A549 treated with Mapracorat at 1 μM for 4 hours (cell line): Measurements from ENCODE around the gene SYNPO2L. TPM values are rescaled to one million over a fixed set of nuclear protein-coding genes. Genes with fewer than 3 reads are reported as not detected.

Experiments used
- total RNA-seq: library from RNA; stranded (reverse); fragments of 200-300 nt; extraction: Qiagen RNA extraction; gene quantifications from 5 replicates; pipeline ENCODE4 v1.2.3, GENCODE V29; 2022

Gene SYNPO2L, protein sequence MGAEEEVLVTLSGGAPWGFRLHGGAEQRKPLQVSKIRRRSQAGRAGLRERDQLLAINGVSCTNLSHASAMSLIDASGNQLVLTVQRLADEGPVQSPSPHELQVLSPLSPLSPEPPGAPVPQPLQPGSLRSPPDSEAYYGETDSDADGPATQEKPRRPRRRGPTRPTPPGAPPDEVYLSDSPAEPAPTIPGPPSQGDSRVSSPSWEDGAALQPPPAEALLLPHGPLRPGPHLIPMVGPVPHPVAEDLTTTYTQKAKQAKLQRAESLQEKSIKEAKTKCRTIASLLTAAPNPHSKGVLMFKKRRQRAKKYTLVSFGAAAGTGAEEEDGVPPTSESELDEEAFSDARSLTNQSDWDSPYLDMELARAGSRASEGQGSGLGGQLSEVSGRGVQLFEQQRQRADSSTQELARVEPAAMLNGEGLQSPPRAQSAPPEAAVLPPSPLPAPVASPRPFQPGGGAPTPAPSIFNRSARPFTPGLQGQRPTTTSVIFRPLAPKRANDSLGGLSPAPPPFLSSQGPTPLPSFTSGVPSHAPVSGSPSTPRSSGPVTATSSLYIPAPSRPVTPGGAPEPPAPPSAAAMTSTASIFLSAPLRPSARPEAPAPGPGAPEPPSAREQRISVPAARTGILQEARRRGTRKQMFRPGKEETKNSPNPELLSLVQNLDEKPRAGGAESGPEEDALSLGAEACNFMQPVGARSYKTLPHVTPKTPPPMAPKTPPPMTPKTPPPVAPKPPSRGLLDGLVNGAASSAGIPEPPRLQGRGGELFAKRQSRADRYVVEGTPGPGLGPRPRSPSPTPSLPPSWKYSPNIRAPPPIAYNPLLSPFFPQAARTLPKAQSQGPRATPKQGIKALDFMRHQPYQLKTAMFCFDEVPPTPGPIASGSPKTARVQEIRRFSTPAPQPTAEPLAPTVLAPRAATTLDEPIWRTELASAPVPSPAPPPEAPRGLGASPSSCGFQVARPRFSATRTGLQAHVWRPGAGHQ
- total RNA-seq: not detected in 5 replicates

DNA sequence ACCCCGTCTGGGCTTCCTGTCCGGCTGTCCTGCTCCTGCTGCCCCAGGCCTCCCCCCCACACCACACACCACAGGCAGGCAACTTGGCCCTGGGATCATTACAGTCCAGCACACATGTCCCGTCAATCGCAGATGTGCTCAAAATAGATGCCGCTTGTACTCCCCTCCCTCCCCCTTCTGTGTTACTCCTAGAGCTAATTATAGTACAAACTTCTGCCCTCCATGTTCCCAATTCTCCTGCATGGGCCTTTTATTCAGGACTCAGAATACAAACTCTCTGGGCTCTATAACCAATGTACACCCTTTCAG, at the start of gene SYNPO2L:
SYNPO2L (minus strand) TSS at position 40 of the 309 bp plus-strand sequence. CDS start 107 bp downstream, outside the sequence.

GRCh38 chr10:73697675-73698159, 41.9 kb upstream of the SYNPO2L start, which contains the start of gene AGAP5:
Gene AGAP5, minus strand, starts transcription at chr10:73698109. Its CDS starts 354 bp downstream, at chr10:73697755.

DNA sequence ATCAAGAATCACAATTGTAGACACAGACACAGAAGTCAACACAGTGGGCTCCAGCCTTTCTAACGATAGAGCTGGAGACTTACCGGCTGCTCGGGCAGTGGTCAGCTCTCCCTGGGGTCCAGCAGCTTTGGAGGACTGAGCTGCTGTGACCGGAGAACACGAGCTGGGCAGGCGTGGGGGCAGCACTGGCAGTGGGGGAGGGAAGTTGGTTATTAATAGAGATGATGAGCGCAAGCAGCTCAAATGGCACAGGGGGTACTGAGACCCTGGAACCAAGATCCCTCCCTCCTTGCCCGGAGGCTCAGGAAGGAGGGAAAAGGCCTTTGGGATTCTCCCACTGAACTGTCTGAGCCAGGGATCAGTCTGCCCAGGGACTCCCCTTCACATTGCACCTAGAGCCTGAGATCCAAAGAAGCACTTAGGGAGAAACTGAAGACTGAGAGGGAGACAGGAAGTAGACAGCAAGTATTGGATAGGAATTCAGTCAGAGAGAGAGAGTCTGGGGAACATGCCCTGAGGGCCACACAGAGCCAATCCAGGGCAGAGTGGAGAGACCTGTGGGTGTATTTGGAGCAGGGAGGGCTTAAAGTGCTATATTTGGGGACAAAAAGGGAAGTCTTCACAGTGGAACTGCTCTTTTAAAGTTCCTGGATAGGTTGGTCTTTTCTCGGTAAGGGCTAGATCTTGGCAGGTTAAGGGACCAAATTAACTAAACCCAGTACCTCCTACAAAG, 14.3 kb downstream of the SYNPO2L start, which contains the start of gene MYOZ1:
MYOZ1 (minus strand) TSS at position 147 of the 733 bp plus-strand sequence. CDS start 1,457 bp downstream, outside the sequence.

Other genes with a start within 250 kb of the SYNPO2L start
- gene ANXA7, start 242.0 kb downstream of the SYNPO2L start, total RNA-seq: 107 to 114 TPM (median 113 TPM) in 5 replicates
- 0.36 to 0.80 TPM (median 0.38 TPM) in 5 replicates for gene MSS51, start 222.5 kb downstream of the SYNPO2L start, total RNA-seq
- gene PPP3CB, start 160.0 kb downstream of the SYNPO2L start, total RNA-seq: 15.1 to 17.5 TPM (median 16.3 TPM) in 5 replicates
- 7.9 to 13.2 TPM (median 11.5 TPM) in 5 replicates for gene USP54, start 64.7 kb downstream of the SYNPO2L start, total RNA-seq
- not detected in 5 replicates for gene MYOZ1, start 14.6 kb downstream of the SYNPO2L start, total RNA-seq
- gene AGAP5, start 42.1 kb upstream of the SYNPO2L start, total RNA-seq: 1.9 to 3.1 TPM (median 1.9 TPM) in 5 replicates
- 44.7 to 57.9 TPM (median 56.7 TPM) in 5 replicates for gene SEC24C, start 88.3 kb upstream of the SYNPO2L start, total RNA-seq
- gene CHCHD1, start 126.0 kb upstream of the SYNPO2L start, total RNA-seq: 62.1 to 69.8 TPM (median 68.1 TPM) in 5 replicates
- 38.0 to 43.5 TPM (median 38.4 TPM) in 5 replicates for gene ZSWIM8, start 129.6 kb upstream of the SYNPO2L start, total RNA-seq
- 12.1 to 19.9 TPM (median 15.0 TPM) in 5 replicates for gene NDST2, start 155.6 kb upstream of the SYNPO2L start, total RNA-seq
- 16.9 to 20.8 TPM (median 19.1 TPM) in 5 replicates for gene CAMK2G, start 218.5 kb upstream of the SYNPO2L start, total RNA-seq